ENCODE measurements around the gene TSTD2. TPM values are rescaled to one million over a fixed set of nuclear protein-coding genes. Genes with fewer than 3 reads are reported as not detected.

TSTD2 gene
- total RNA-seq, 1 experiment from 2014 or later, result 13.0 TPM

GRCh38 chr9:97556721-97557605, 76.2 kb downstream of the TSTD2 start:
- H3K27me3 ChIP-seq (ENCODE audit: control insufficient read depth, insufficient read depth, low read length), result no peaks in the 10 kb centered on the region; the same call in 1 of the 2 replicates
- H3K36me3 ChIP-seq (replicated peaks; ENCODE audit: control insufficient read depth, insufficient read depth, low read length), result no peaks in the 10 kb centered on the region
- no peak overlapping the region for H3K4me3 ChIP-seq (ENCODE audit: insufficient read depth, low read depth, low read length)
- DNase-seq, result no peak

- Histone ChIP-seq H3K36me3 (replicated peaks; ENCODE audit: control insufficient read depth, insufficient read depth, low read length) (no peaks in the 10 kb centered on the region), H3K4me3 (ENCODE audit: insufficient read depth, low read depth, low read length) (no peak overlapping the region), H3K27me3 (ENCODE audit: control insufficient read depth, insufficient read depth, low read length) (no peaks in the 10 kb centered on the region)
- DNase-seq, result no peak
Measured at GRCh38 chr9:97556036-97556720, 77.0 kb downstream of the TSTD2 start.

- H3K27me3 ChIP-seq (ENCODE audit: control insufficient read depth, insufficient read depth, low read length), result no peaks in the 10 kb centered on the region
- DNase-seq, result peak; percentile 70
- no peaks in the 10 kb centered on the region for H3K36me3 ChIP-seq (replicated peaks; ENCODE audit: control insufficient read depth, insufficient read depth, low read length)
- H3K4me3 ChIP-seq (ENCODE audit: insufficient read depth, low read depth, low read length), result no peak overlapping the region
Measured at GRCh38 chr9:97555164-97555563, 78.0 kb downstream of the TSTD2 start.

GRCh38 chr9:97554566-97555075, 78.5 kb downstream of the TSTD2 start:
- Histone ChIP-seq H3K27me3 (ENCODE audit: control insufficient read depth, insufficient read depth, low read length) (no peaks in the 10 kb centered on the region), H3K36me3 (replicated peaks; ENCODE audit: control insufficient read depth, insufficient read depth, low read length) (no peaks in the 10 kb centered on the region), H3K4me3 (ENCODE audit: insufficient read depth, low read depth, low read length) (no peak overlapping the region)
- DNase-seq, result no peak

GRCh38 chr9:97553841-97554240, 79.3 kb downstream of the TSTD2 start:
- no peaks in the 10 kb centered on the region for H3K27me3 ChIP-seq (ENCODE audit: control insufficient read depth, insufficient read depth, low read length)

GRCh38 chr9:97553141-97553540, 80.0 kb downstream of the TSTD2 start:
- no peak for DNase-seq
- Histone ChIP-seq H3K36me3 (replicated peaks; ENCODE audit: control insufficient read depth, insufficient read depth, low read length) (no peaks in the 10 kb centered on the region), H3K27me3 (ENCODE audit: control insufficient read depth, insufficient read depth, low read length) (no peaks in the 10 kb centered on the region), H3K4me3 (ENCODE audit: insufficient read depth, low read depth, low read length) (no peak overlapping the region)

More at GRCh38 chr9:97553841-97554240, 79.3 kb downstream of the TSTD2 start:
- no peak overlapping the region for H3K4me3 ChIP-seq (ENCODE audit: insufficient read depth, low read depth, low read length)
- DNase-seq, result no peak
- no peaks in the 10 kb centered on the region for H3K36me3 ChIP-seq (replicated peaks; ENCODE audit: control insufficient read depth, insufficient read depth, low read length)

- Histone ChIP-seq H3K4me3 (ENCODE audit: insufficient read depth, low read depth, low read length) (no peak overlapping the region), H3K36me3 (replicated peaks; ENCODE audit: control insufficient read depth, insufficient read depth, low read length) (no peaks in the 10 kb centered on the region), H3K27me3 (ENCODE audit: control insufficient read depth, insufficient read depth, low read length) (no peaks in the 10 kb centered on the region)
- no peak for DNase-seq
Measured at GRCh38 chr9:97551308-97551707, 81.9 kb downstream of the TSTD2 start.

GRCh38 chr9:97550386-97550785, 82.8 kb downstream of the TSTD2 start:
- Histone ChIP-seq H3K4me3 (ENCODE audit: insufficient read depth, low read depth, low read length) (no peak overlapping the region), H3K36me3 (replicated peaks; ENCODE audit: control insufficient read depth, insufficient read depth, low read length) (no peaks in the 10 kb centered on the region), H3K27me3 (ENCODE audit: control insufficient read depth, insufficient read depth, low read length) (no peaks in the 10 kb centered on the region)
- no peak for DNase-seq

Other genes with a start within 250 kb of the TSTD2 start
- 4.0 and 7.7 TPM in 2 replicates for gene TDRD7, start 221.3 kb downstream of the TSTD2 start, total RNA-seq (2014; rRNA removed; shearing (Covaris generic))
- gene TMOD1, start 131.7 kb downstream of the TSTD2 start, total RNA-seq (2014; rRNA removed; shearing (Covaris generic)), result 0.52 and 1.9 TPM in 2 replicates
- gene NCBP1, start 453 bp upstream of the TSTD2 start, total RNA-seq (2014; rRNA removed; shearing (Covaris generic)), result 34.1 and 35.3 TPM in 2 replicates
- gene XPA, start 64.0 kb upstream of the TSTD2 start, total RNA-seq (2014; rRNA removed; shearing (Covaris generic)), result 1.5 and 3.5 TPM in 2 replicates
- gene FOXE1, start 219.9 kb upstream of the TSTD2 start, total RNA-seq (2014; rRNA removed; shearing (Covaris generic)), result 0.07 and 0.14 TPM in 2 replicates

All from H7 (cell line).